GM18519 (cell line): ENCODE data around the gene MCU.
"Not testable (repeated sequence)": the region's sequence is repeated elsewhere in the genome, so short reads cannot be mapped to it uniquely, and the experiment has no call there.

Source experiments
- ATAC-seq: cut with Tn5 transposase; IDR thresholded peaks from one replicate; pipeline ENCODE4 v1.9.1; 2021; ENCODE audit warnings: mild to moderate bottlenecking, moderate library complexity; ENCODE audit not compliant: unreplicated experiment, low FRiP score

Gene MCU

GRCh38 chr10:72691863-72692743 lies at the start of gene MCU:
Gene MCU, plus strand, starts transcription at chr10:72692143. Its CDS starts 9 bp downstream, at chr10:72692152.
- peak; percentile 83 for ATAC-seq

- ATAC-seq, result no peak
These were observed 49.6 kb upstream of the MCU start for GRCh38 chr10:72642318-72642717.

GRCh38 chr10:72645263-72645858 lies 46.6 kb upstream of the MCU start:
- ATAC-seq, result no peak

- ATAC-seq, result not testable (repeated sequence)
These were observed 45.0 kb upstream of the MCU start for GRCh38 chr10:72646971-72647370.

- no peak for ATAC-seq
These were observed 43.6 kb upstream of the MCU start for GRCh38 chr10:72648301-72648700.

- ATAC-seq, result no peak
These were observed 42.7 kb upstream of the MCU start for GRCh38 chr10:72649291-72649690.

- ATAC-seq, result no peak
These were observed 38.4 kb upstream of the MCU start for GRCh38 chr10:72653383-72654096.

- no peak for ATAC-seq
These were observed 37.2 kb upstream of the MCU start for GRCh38 chr10:72654720-72655119.

GRCh38 chr10:72658696-72659400 lies 33.1 kb upstream of the MCU start:
- no peak for ATAC-seq

GRCh38 chr10:72659694-72660093 lies 32.2 kb upstream of the MCU start:
- no peak for ATAC-seq

- ATAC-seq, result no peak
These were observed 31.7 kb upstream of the MCU start for GRCh38 chr10:72660220-72660619.

- no peak for ATAC-seq
These were observed 30.5 kb upstream of the MCU start for GRCh38 chr10:72661431-72661830.

GRCh38 chr10:72663971-72664370 lies 28.0 kb upstream of the MCU start:
- ATAC-seq, result no peak

- ATAC-seq, result no peak
These were observed 26.0 kb upstream of the MCU start for GRCh38 chr10:72665925-72666324.

GRCh38 chr10:72667207-72667864 lies 24.6 kb upstream of the MCU start:
- no peak for ATAC-seq

- no peak for ATAC-seq
These were observed 18.7 kb upstream of the MCU start for GRCh38 chr10:72673280-72673679.

- ATAC-seq, result not testable (repeated sequence)
These were observed 17.8 kb upstream of the MCU start for GRCh38 chr10:72674174-72674573.

- ATAC-seq, result no peak
These were observed 12.1 kb upstream of the MCU start for GRCh38 chr10:72679838-72680241.

- ATAC-seq, result no peak
These were observed 9.3 kb upstream of the MCU start for GRCh38 chr10:72682638-72683037.

- no peak for ATAC-seq
These were observed 6.5 kb upstream of the MCU start for GRCh38 chr10:72685264-72685921.
